ENCODE measurements around the gene MCTP1. TPM values are rescaled to one million over a fixed set of nuclear protein-coding genes. Genes with fewer than 3 reads are reported as not detected.

MCTP1 gene
- total and polyA plus RNA-seq, 2 of the 8 experiments (the other 6 are each of a cell fraction or from before 2014, with no cell fraction given): 0.56 to 3.4 TPM

DNA sequence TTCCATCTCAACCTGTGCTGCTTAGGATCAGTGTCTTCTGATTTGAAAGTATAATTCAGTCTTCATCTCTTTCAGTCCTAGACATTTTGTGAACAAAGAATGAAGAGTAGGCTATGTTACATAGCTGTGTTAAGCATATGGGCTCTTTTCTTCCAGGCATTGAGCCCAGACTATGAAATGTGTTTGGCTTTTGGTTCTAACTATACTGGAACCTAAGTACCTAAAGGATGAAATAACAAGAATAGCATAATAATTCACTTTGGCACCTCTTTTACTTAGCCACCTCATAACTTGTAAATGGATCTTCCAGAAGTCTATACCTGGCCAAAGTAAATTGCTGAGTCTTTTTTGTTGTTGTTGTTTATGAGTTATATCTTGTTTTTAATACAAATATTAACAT, 595.0 kb downstream of the MCTP1 start:
- Histone ChIP-seq H4K5ac (ENCODE audit: insufficient read length, low read depth, low read length) (no peak overlapping the region), H2AK5ac (ENCODE audit: low read depth, low read length) (no peak overlapping the region), H3K4me1 (replicated peaks in 1 of 4; ENCODE audit: control insufficient read depth in 3 of 4, insufficient read depth in 4 of 4, low read length in 3 of 4) (no peaks in the 10 kb centered on the region), H3K9me3 (ENCODE audit: insufficient read depth in 2 of 2, low read depth in 1 of 2, low read length in 1 of 2) (no peaks in the 10 kb centered on the region), H3K56ac (replicated peaks; ENCODE audit: insufficient read length, low read depth, low read length) (no peak overlapping the region), H3K79me1 (ENCODE audit: low read depth, low read length) (no peaks in the 10 kb centered on the region), H3K23me2 (ENCODE audit: low read depth, low read length) (no peaks in the 10 kb centered on the region), H3K36me3 (ENCODE audit: control insufficient read depth in 2 of 4, insufficient read depth in 4 of 4, low read length in 3 of 4) (peaks cover 0 to 40% (median 2%) of the 10 kb centered on the region in 4 experiments; a peak in 4 of 8 replicates), H2AFZ (ENCODE audit: low read length) (no peak overlapping the region), H2BK120ac (replicated peaks; ENCODE audit: low read depth, low read length) (no peak overlapping the region), H4K8ac (ENCODE audit: extremely low read depth, insufficient read depth, low read length) (no peak overlapping the region), H3K79me2 (ENCODE audit: control insufficient read depth in 1 of 2, insufficient read depth in 2 of 2, low read length in 2 of 2) (no peaks in the 10 kb centered on the region), H3K4ac (replicated peaks; ENCODE audit: insufficient read length, low read depth, low read length) (no peak overlapping the region), H3K23ac (ENCODE audit: insufficient read length) (no peak overlapping the region), H2BK15ac (ENCODE audit: low read length) (no peak overlapping the region), H3K27me3 (replicated peaks in 1 of 4; ENCODE audit: control insufficient read depth in 3 of 4, extremely low read depth in 1 of 4, insufficient read depth in 3 of 4, low read length in 3 of 4) (peaks cover 0 to 1% (median 0%) of the 10 kb centered on the region in 4 experiments; a peak in 1 of 7 replicates), H4K91ac (replicated peaks; ENCODE audit: insufficient read length, low read length) (no peak overlapping the region), H3K4me3 (ENCODE audit: extremely low read depth in 1 of 4, insufficient read depth in 2 of 4, low read depth in 3 of 4, low read length in 4 of 4) (no peak overlapping the region), H3K4me2 (ENCODE audit: insufficient read depth in 1 of 2, low read depth in 2 of 2, low read length in 2 of 2) (no peak overlapping the region), H2BK5ac (ENCODE audit: low read depth, low read length) (no peak overlapping the region), H2BK20ac (ENCODE audit: low read length) (no peak overlapping the region), H2BK12ac (ENCODE audit: low read depth, low read length) (no peak overlapping the region), H3K9ac (replicated peaks in 1 of 4; ENCODE audit: extremely low read depth in 1 of 4, low read depth in 3 of 4, low read length in 3 of 4) (no peak overlapping the region), H3K27ac (ENCODE audit: low read depth, low read length) (no peak overlapping the region), H4K20me1 (replicated peaks in 1 of 2; ENCODE audit: control insufficient read depth in 1 of 2, insufficient read depth in 2 of 2, low read length in 2 of 2) (peaks cover 0 to 1% of the 10 kb centered on the region in 2 experiments), H3K18ac (ENCODE audit: extremely low read depth, low read length) (no peak overlapping the region), H3K14ac (ENCODE audit: insufficient read length) (no peak overlapping the region)
- CTCF ChIA-PET (ENCODE audit: partially characterized antibody): interaction anchor here (0.6 to 0.7 kb wide), 2 partner anchors 48 to 164 kb away, joined by 3 read pairs; no protein-coding TSS in a partner anchor
- TF ChIP-seq SRF (IDR thresholded peaks at IDR 0.05; ENCODE audit: low read depth, low read length) (no peak), FOSL1 (IDR thresholded peaks at IDR 0.05; ENCODE audit: insufficient read depth, low read depth, low read length) (no peak), POLR2AphosphoS5 (IDR thresholded peaks at IDR 0.05; ENCODE audit: low read depth, low read length) (no peak), SIN3A (conservative IDR thresholded peaks at IDR 0.05 in 1 of 2, IDR thresholded peaks at IDR 0.05 in 1 of 2; ENCODE audit: low read depth in 1 of 2, low read length in 2 of 2) (no peak), EGR1 (IDR thresholded peaks at IDR 0.05; ENCODE audit: borderline replicate concordance, low read depth, low read length) (no peak), KDM4A (IDR thresholded peaks at IDR 0.05; ENCODE audit: low read depth, low read length, severe bottlenecking) (no peak), RBBP5 (IDR thresholded peaks at IDR 0.05; ENCODE audit: borderline replicate concordance, low read depth, low read length) (no peak), TCF12 (IDR thresholded peaks at IDR 0.05; ENCODE audit: low read depth, low read length) (no peak), JUND (IDR thresholded peaks at IDR 0.05; ENCODE audit: low read length) (no peak), GTF2F1 (IDR thresholded peaks at IDR 0.05; ENCODE audit: borderline replicate concordance, low read depth, low read length) (no peak), CHD1 (IDR thresholded peaks at IDR 0.05; ENCODE audit: low read depth, low read length) (no peak), TBP (IDR thresholded peaks at IDR 0.05; ENCODE audit: low read depth, low read length) (no peak), CREB1 (IDR thresholded peaks at IDR 0.05) (no peak), TAF1 (IDR thresholded peaks at IDR 0.05; ENCODE audit: low read depth, low read length) (no peak), SP2 (IDR thresholded peaks at IDR 0.05; ENCODE audit: low read length) (no peak)
- DNase-seq (ENCODE audit: low read depth in 1 of 2, low spot score in 2 of 2): no peak
- POLR2A ChIA-PET (ENCODE audit: partially characterized antibody): no interaction called here
- FAIRE-seq: no peak

All from H1 (cell line).